SK-N-SH (cell line): Measurements from ENCODE around the gene ZDHHC16. TPM values are rescaled to one million over a fixed set of nuclear protein-coding genes. Genes with fewer than 3 reads are reported as not detected.
A peak's percentile ranks its signal among the peaks of the same experiment; 100 is the strongest.

Experiments used
- CTCF ChIA-PET: fragments of 300-600, 350-600 bp; formaldehyde crosslinking; extraction: SDS; loops from one replicate; lab custom pipeline; 2021; lab: Yijun Ruan, JAX
- POLR2A ChIA-PET: fragments of 350-600 bp; sonication (Branson Sonifier 250); formaldehyde crosslinking; extraction: SDS; loops from one replicate; lab custom pipeline; 2020; ENCODE audit warnings: antibody characterized with exemption, inconsistent platforms; lab: Yijun Ruan, JAX
- DNase-seq: peaks from one replicate; pipeline ENCODE4 v3.0.0; 2012
- H2AFZ ChIP-seq: fragments of 200-600 bp; sonication (generic); 2 replicates; pipeline ENCODE4 v1.8.1; 2016; ENCODE audit warnings: antibody characterized with exemption, mild to moderate bottlenecking, low read depth
- H3F3A ChIP-seq: fragments of 200-600 bp; sonication (generic); replicated peaks from 2 replicates; pipeline ENCODE3; 2016; ENCODE audit warnings: antibody characterized with exemption, mild to moderate bottlenecking; ENCODE audit not compliant: insufficient read depth
- H3K27ac ChIP-seq, 2 experiments: fragments of 200-500 bp in 1 of 2; fragments of 200-600 bp in 1 of 2; sonication (Bioruptor generic) in 1 of 2; sonication (generic), shearing (Covaris generic) in 1 of 2; 2 replicates each; pipeline versions ENCODE4 v1.5.1 to v1.6.1; 2014 to 2016; ENCODE audit warnings: low read depth in 2 of 2, inconsistent platforms in 1 of 2, low read length in 1 of 2, mild to moderate bottlenecking in 1 of 2, mixed read lengths in 1 of 2
- H3K27me3 ChIP-seq: fragments of 200-600 bp; sonication (generic), shearing (Covaris generic); 2 replicates; pipeline ENCODE4 v1.6.1; 2016; ENCODE audit warnings: mixed run types; ENCODE audit not compliant: insufficient read depth
- H3K36me3 ChIP-seq, 2 experiments: fragments of 200-500 bp in 1 of 2; fragments of 200-600 bp in 1 of 2; sonication (Bioruptor generic) in 1 of 2; sonication (generic) in 1 of 2; replicated peaks in 1 of 2; 2 replicates each; pipeline versions ENCODE3 to v1.5.1; 2014 to 2016; ENCODE audit warnings: low read length in 1 of 2, mild to moderate bottlenecking in 1 of 2; ENCODE audit not compliant: insufficient read depth in 2 of 2, control insufficient read depth in 1 of 2
- H3K4me1 ChIP-seq, 2 experiments: fragments of 200-500 bp in 1 of 2; fragments of 200-600 bp in 1 of 2; sonication (Bioruptor generic) in 1 of 2; sonication (generic), shearing (Covaris generic) in 1 of 2; 2 replicates each; pipeline versions ENCODE4 v1.5.1 to v1.6.1; 2014 to 2016; ENCODE audit warnings: low read depth in 1 of 2, low read length in 1 of 2, mixed run types in 1 of 2; ENCODE audit not compliant: insufficient read depth in 2 of 2, control insufficient read depth in 1 of 2
- H3K4me2 ChIP-seq: fragments of 200-600 bp; sonication (generic), shearing (Covaris generic); 2 replicates; pipeline ENCODE4 v1.6.1; 2017; ENCODE audit warnings: mixed run types
- H3K4me3 ChIP-seq, 2 experiments: fragments of 200-500 bp in 1 of 2; fragments of 200-600 bp in 1 of 2; sonication (Bioruptor generic) in 1 of 2; sonication (generic), shearing (Covaris generic) in 1 of 2; 2 replicates each; pipeline versions ENCODE4 v1.5.1 to v1.8.1; 2014 to 2016; ENCODE audit warnings: low read depth in 2 of 2, inconsistent platforms in 1 of 2, low read length in 1 of 2, mild to moderate bottlenecking in 1 of 2, mixed read lengths in 1 of 2, moderate library complexity in 1 of 2
- H3K79me2 ChIP-seq: fragments of 200-600 bp; sonication (generic); 2 replicates; pipeline ENCODE4 v1.8.1; 2017; ENCODE audit warnings: mild to moderate bottlenecking; ENCODE audit not compliant: insufficient read depth
- H3K9ac ChIP-seq: fragments of 200-600 bp; sonication (generic); 2 replicates; pipeline ENCODE4 v1.6.1; 2017; ENCODE audit warnings: mixed run types
- H3K9me2 ChIP-seq: fragments of 200-600 bp; sonication (generic); 2 replicates; pipeline ENCODE4 v1.6.1; 2017; ENCODE audit warnings: mixed run types
- H3K9me3 ChIP-seq: fragments of 200-600 bp; sonication (generic); 2 replicates; pipeline ENCODE4 v1.6.1; 2017; ENCODE audit warnings: mixed run types, mild to moderate bottlenecking, moderate library complexity
- H4K20me1 ChIP-seq: fragments of 200-600 bp; sonication (generic); 2 replicates; pipeline ENCODE4 v1.6.1; 2017; ENCODE audit warnings: mild to moderate bottlenecking, mixed run types; ENCODE audit not compliant: insufficient read depth
- ELF1 ChIP-seq: IDR thresholded peaks from 2 replicates; pipeline ENCODE4 v1.4.0; 2012
- FOXM1 ChIP-seq: IDR thresholded peaks from 2 replicates; pipeline ENCODE4 v1.4.0; 2012; ENCODE audit warnings: low read depth, mild to moderate bottlenecking
- GATA2 ChIP-seq: sonication (generic); formaldehyde crosslinking; IDR thresholded peaks from 2 replicates; pipeline ENCODE4 v1.5.0; 2020; ENCODE audit warnings: mild to moderate bottlenecking, missing genetic modification reagents
- MXI1 ChIP-seq: IDR thresholded peaks from 2 replicates; pipeline ENCODE4 v1.6.1; 2012; ENCODE audit warnings: mild to moderate bottlenecking, low read depth, low read length, improper control_type of control experiment
- RAD21 ChIP-seq: IDR thresholded peaks from 2 replicates; pipeline ENCODE4 v1.6.1; 2012; ENCODE audit warnings: mild to moderate bottlenecking, low read length
- TCF12 ChIP-seq: IDR thresholded peaks from 2 replicates; pipeline ENCODE4 v1.4.0; 2012
- TEAD4 ChIP-seq: IDR thresholded peaks from 2 replicates; pipeline ENCODE4 v1.4.0; 2012; ENCODE audit warnings: mild to moderate bottlenecking, borderline replicate concordance; ENCODE audit not compliant: insufficient read depth
- WGBS: methylation state at CpG from one replicate; pipeline ENCODE4 v1.1.6; 2017; ENCODE audit warnings: low lambda C conversion rate; 5-methylcytosine and 5-hydroxymethylcytosine counted together
- polyA plus RNA-seq, 3 experiments: library from polyadenylated mRNA; depleted of rRNA; stranded (reverse); fragments of >200 nt; gene quantifications; 2 replicates each; pipeline ENCODE4 v1.2.3, GENCODE V29; 2012
- TF ChIP-seq, protein P1 (sequence below): fragments of 150-350 bp; IDR thresholded peaks from 2 replicates; pipeline ENCODE4 v1.6.1; 2017; ENCODE audit warnings: antibody characterized with exemption, low read length, low read depth, borderline replicate concordance
- TF ChIP-seq, protein P2 (sequence below): fragments of 200-600 bp; sonication (generic); IDR thresholded peaks from 2 replicates; pipeline ENCODE4 v1.6.1; 2017; ENCODE audit warnings: antibody characterized with exemption, mild to moderate bottlenecking, moderate library complexity
- TF ChIP-seq, protein P3 (sequence below): IDR thresholded peaks from 2 replicates; pipeline ENCODE4 v1.4.0; 2012; ENCODE audit warnings: low read depth, borderline replicate concordance
- TF ChIP-seq, protein P4 (sequence below): IDR thresholded peaks from 2 replicates; pipeline ENCODE4 v1.4.0; 2012; ENCODE audit warnings: low read depth, borderline replicate concordance

Gene ZDHHC16
- polyA plus RNA-seq, 1 of the 3 experiments (the other 2 are of a cell fraction): 71.5 TPM

DNA sequence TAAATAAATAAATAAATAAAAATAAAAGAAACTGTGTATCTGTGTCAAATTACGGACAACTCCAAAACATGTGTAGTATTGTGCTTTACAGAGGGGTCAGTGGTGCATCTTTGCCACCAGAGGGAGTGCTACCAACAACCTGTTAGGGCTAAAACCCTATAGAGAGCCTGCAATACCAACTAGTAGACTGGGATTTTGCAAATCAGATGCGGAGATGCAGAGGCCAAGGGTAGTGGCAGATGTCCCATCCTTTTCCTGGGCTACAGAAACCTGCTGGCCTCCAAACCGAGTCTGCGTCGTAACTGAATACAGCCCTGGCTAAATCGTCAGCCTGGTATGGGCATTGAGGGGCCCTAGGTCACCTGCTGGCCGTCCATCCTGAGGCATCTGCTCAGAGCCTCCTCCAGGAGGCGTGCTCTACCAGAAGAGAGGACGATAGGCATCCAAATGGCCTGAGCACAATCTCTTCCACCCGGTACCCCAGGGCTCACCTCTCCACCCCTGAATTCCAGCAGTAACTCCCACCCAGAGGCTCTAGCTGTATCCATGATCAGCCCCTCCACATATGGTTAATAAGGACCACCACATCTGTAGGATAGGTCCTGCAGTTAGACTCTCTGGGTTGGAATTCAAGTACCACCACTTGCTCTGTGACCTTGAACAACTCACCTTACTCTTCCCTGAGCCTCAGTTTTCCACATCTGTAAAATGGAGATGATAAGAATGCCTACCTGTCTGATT is 38.6 kb upstream of the ZDHHC16 start (continued):
- TF ChIP-seq, protein P1, sequence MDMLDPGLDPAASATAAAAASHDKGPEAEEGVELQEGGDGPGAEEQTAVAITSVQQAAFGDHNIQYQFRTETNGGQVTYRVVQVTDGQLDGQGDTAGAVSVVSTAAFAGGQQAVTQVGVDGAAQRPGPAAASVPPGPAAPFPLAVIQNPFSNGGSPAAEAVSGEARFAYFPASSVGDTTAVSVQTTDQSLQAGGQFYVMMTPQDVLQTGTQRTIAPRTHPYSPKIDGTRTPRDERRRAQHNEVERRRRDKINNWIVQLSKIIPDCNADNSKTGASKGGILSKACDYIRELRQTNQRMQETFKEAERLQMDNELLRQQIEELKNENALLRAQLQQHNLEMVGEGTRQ: no peak
- TF ChIP-seq, protein P2, sequence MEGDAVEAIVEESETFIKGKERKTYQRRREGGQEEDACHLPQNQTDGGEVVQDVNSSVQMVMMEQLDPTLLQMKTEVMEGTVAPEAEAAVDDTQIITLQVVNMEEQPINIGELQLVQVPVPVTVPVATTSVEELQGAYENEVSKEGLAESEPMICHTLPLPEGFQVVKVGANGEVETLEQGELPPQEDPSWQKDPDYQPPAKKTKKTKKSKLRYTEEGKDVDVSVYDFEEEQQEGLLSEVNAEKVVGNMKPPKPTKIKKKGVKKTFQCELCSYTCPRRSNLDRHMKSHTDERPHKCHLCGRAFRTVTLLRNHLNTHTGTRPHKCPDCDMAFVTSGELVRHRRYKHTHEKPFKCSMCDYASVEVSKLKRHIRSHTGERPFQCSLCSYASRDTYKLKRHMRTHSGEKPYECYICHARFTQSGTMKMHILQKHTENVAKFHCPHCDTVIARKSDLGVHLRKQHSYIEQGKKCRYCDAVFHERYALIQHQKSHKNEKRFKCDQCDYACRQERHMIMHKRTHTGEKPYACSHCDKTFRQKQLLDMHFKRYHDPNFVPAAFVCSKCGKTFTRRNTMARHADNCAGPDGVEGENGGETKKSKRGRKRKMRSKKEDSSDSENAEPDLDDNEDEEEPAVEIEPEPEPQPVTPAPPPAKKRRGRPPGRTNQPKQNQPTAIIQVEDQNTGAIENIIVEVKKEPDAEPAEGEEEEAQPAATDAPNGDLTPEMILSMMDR: peak; percentile 96
- TF ChIP-seq ELF1: no peak
- 0 out of 2 replicates have a peak, but pooled peaks have one; percentile 11 for TF ChIP-seq TCF12
- no peak for TF ChIP-seq GATA2 (CRISPR knock-in tag)
- no peak for TF ChIP-seq TEAD4
- TF ChIP-seq, all 33 proteins: peak for 5

DNA sequence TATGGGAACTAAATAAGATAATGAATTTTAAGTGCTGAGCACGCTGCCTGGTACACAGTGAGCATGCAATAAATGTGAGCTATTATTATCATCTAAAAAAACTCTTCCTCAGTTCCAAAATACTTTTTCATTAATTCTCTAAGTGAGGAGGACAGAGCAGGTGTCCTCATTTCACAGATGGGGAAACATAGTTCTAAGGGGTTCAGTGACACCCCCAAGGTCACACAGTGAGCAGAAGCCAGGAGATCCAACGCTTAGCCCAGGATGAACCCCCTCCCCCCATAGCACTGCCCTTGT is 38.1 kb upstream of the ZDHHC16 start:
- Histone ChIP-seq H3K9me3 (no peaks in the 10 kb centered on the region), H3K4me2 (no peak overlapping the region), H3K9me2 (no peaks in the 10 kb centered on the region), H4K20me1 (no peaks in the 10 kb centered on the region), H3F3A (peaks cover 7% of the 10 kb centered on the region), H3K9ac (no peak overlapping the region), H3K27me3 (no peaks in the 10 kb centered on the region), H3K27ac (peak overlapping the region in 1 of 2 experiments; percentile 31; a peak in 1 of 4 replicates), H3K4me1 (peaks cover 0 to 4% of the 10 kb centered on the region in 2 experiments; a peak in 1 of 4 replicates), H2AFZ (no peak overlapping the region), H3K79me2 (no peaks in the 10 kb centered on the region), H3K4me3 (no peak overlapping the region), H3K36me3 (no peaks in the 10 kb centered on the region)
- CTCF ChIA-PET: interaction anchor here (0.9 to 2.9 kb wide), 13 partner anchors 10 to 234 kb away, joined by 3 to 35 read pairs (median 4); partner anchors contain the start of genes ANKRD2, EXOSC1 and ZDHHC16
- TF ChIP-seq, protein P2: no peak
- TF ChIP-seq MXI1 (no peak), FOXM1 (no peak), RAD21 (no peak)
- TF ChIP-seq, protein P3, sequence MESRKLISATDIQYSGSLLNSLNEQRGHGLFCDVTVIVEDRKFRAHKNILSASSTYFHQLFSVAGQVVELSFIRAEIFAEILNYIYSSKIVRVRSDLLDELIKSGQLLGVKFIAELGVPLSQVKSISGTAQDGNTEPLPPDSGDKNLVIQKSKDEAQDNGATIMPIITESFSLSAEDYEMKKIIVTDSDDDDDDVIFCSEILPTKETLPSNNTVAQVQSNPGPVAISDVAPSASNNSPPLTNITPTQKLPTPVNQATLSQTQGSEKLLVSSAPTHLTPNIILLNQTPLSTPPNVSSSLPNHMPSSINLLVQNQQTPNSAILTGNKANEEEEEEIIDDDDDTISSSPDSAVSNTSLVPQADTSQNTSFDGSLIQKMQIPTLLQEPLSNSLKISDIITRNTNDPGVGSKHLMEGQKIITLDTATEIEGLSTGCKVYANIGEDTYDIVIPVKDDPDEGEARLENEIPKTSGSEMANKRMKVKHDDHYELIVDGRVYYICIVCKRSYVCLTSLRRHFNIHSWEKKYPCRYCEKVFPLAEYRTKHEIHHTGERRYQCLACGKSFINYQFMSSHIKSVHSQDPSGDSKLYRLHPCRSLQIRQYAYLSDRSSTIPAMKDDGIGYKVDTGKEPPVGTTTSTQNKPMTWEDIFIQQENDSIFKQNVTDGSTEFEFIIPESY: no peak
- TF ChIP-seq, protein P4, sequence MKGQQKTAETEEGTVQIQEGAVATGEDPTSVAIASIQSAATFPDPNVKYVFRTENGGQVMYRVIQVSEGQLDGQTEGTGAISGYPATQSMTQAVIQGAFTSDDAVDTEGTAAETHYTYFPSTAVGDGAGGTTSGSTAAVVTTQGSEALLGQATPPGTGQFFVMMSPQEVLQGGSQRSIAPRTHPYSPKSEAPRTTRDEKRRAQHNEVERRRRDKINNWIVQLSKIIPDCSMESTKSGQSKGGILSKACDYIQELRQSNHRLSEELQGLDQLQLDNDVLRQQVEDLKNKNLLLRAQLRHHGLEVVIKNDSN: no peak
- DNase-seq: no peak
- POLR2A ChIA-PET: no interaction called here
- 94% methylated on average over 2 of the region's 2 CpGs for WGBS
